GM18861 (cell line): ENCODE measurements around the gene TCP11.

Experiments
- ATAC-seq: cut with Tn5 transposase; IDR thresholded peaks from one replicate; pipeline ENCODE4 v1.9.1; 2021; ENCODE audit not compliant: unreplicated experiment

TCP11 gene

GRCh38 chr6:35141007-35141655, at the start of gene TCP11:
Gene TCP11, minus strand, starts transcription at chr6:35141339. Its CDS starts 469 bp downstream, at chr6:35140870.
- no peak for ATAC-seq

GRCh38 chr6:35190306-35190705, 49.2 kb upstream of the TCP11 start:
- ATAC-seq, result no peak

- ATAC-seq, result no peak
Observed at GRCh38 chr6:35188886-35189285, 47.7 kb upstream of the TCP11 start.

- no peak for ATAC-seq
Observed at GRCh38 chr6:35186571-35186970, 45.4 kb upstream of the TCP11 start.

GRCh38 chr6:35185971-35186370, 44.8 kb upstream of the TCP11 start:
- ATAC-seq, result no peak

- ATAC-seq, result no peak
Observed at GRCh38 chr6:35185302-35185681, 44.2 kb upstream of the TCP11 start.

- ATAC-seq, result no peak
Observed at GRCh38 chr6:35184580-35185301, 43.6 kb upstream of the TCP11 start.

- ATAC-seq, result no peak
Observed at GRCh38 chr6:35183935-35184334, 42.8 kb upstream of the TCP11 start.

GRCh38 chr6:35183281-35183680, 42.1 kb upstream of the TCP11 start:
- no peak for ATAC-seq

GRCh38 chr6:35181933-35182612, 40.9 kb upstream of the TCP11 start:
- no peak for ATAC-seq

- ATAC-seq, result no peak
Observed at GRCh38 chr6:35181308-35181932, 40.3 kb upstream of the TCP11 start.

- no peak for ATAC-seq
Observed at GRCh38 chr6:35179901-35180535, 38.9 kb upstream of the TCP11 start.

- ATAC-seq, result no peak
Observed at GRCh38 chr6:35178932-35179832, 38.0 kb upstream of the TCP11 start.

- ATAC-seq, result no peak
Observed at GRCh38 chr6:35178012-35178411, 36.9 kb upstream of the TCP11 start.

- no peak for ATAC-seq
Observed at GRCh38 chr6:35177596-35177995, 36.5 kb upstream of the TCP11 start.

- no peak for ATAC-seq
Observed at GRCh38 chr6:35177157-35177556, 36.0 kb upstream of the TCP11 start.

- ATAC-seq, result no peak
Observed at GRCh38 chr6:35176301-35177024, 35.3 kb upstream of the TCP11 start.

GRCh38 chr6:35174501-35174900, 33.4 kb upstream of the TCP11 start:
- ATAC-seq, result no peak

GRCh38 chr6:35174088-35174434, 32.9 kb upstream of the TCP11 start:
- ATAC-seq, result no peak
